GOT3 (cell line): ENCODE data around the gene PGD.
"Not testable (repeated sequence)": the region's sequence is repeated elsewhere in the genome, so short reads cannot be mapped to it uniquely, and the experiment has no call there.

Source experiments
- DNase-seq: peaks from one replicate; lab custom pipeline; 2025; ENCODE audit warnings: mixed read lengths; lab: John Stamatoyannopoulos, UW

The PGD gene

DNA sequence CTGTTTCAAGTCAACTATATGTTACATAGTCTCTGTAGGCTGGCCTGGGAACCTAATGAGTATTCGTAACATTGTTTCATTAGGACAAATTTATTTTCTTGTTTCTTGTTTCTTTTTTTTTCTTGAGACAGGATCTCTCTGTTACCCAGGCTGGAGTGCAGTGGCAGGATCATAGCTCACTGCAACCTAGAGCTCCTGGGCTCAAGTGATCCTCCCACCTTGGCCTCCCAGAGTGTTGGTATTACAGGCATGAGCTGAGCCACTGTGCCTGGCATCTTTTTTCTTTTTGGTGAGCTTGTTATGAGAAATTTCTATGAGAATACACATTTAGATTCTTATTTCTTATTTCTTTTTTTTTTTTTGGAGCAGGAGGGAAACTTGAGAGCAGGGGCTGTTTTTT, 38.2 kb downstream of the PGD start:
- DNase-seq = no peak

DNA sequence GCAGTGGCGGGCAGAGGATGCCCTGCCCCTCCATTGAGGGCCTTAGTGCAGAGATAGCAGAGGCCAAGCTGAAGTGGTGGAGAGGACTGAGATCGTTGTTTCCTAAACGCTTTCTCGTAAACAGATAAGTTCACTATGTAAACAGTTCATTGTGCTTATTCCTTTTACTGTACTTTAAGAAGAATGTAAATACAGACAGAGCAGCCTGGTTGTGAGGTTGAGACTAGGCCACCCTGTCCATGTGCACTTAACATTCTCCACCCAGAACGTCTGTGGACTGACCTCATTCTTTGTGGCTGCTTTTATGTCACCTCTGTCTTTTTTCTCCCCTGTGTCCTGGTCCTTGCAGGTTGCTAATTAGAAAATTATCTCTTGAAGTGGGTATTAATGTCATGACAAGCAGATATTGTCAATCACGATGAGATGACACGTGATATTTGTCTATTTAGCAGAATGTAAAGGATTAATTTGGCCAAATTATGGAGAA, 39.9 kb downstream of the PGD start:
- no peak for DNase-seq

DNA sequence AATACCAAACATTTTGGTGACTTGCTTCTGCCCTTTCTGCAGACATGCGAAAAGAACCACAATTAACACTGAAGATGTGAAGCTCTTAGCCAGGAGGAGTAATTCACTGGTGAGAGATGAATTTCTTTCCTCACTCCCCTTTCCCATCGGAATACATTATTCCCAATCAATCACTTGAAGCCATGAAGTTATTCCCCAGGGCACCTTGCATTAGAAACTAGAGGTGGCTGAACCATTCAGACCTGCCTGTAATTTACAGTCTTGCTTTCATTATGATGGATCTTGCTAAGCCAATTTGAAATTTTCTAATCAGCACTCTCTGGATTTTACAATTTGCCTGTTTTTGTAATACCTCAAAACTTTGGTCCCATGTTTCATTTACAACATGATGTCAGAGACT, 41.4 kb downstream of the PGD start:
- no peak for DNase-seq

DNA sequence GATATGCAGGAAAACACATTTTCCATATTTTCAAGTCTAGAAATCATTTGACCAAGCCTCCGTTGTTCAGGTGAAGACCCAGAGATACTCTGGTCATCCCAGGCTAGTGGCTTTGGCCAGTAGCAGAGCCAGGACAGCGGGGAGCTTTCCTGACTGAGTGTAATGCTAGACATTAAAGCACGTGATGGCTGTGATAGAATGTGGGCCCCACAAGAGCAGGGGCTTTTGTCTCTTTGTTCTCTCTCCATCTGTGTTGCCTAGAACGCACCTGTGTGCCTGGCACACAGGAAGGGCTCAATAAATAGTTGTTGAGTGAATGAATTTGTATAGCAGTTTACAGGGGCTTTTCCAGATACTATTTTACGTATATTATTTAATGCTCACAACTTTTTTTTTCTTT, 41.9 kb downstream of the PGD start:
- DNase-seq = no peak

DNA sequence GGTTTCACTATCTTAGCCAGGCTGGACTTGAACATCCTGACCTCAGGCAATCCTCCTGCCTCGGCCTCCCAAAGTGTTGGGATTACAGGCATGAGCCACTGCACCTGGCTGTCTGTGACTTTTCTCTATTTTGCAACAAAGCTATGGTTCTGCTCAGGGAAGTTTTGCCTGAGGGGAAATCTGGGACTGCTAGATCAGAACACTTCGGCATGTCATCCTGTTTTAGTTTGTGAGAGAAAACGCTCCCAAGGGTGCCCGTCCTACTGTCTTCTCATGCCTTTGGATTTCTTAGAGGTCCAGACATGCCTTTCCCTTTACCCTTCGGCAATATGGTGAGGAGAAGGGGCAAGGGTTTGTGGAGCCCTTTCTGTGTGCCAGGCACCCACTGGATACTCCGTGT, 45.4 kb downstream of the PGD start:
- no peak for DNase-seq

DNA sequence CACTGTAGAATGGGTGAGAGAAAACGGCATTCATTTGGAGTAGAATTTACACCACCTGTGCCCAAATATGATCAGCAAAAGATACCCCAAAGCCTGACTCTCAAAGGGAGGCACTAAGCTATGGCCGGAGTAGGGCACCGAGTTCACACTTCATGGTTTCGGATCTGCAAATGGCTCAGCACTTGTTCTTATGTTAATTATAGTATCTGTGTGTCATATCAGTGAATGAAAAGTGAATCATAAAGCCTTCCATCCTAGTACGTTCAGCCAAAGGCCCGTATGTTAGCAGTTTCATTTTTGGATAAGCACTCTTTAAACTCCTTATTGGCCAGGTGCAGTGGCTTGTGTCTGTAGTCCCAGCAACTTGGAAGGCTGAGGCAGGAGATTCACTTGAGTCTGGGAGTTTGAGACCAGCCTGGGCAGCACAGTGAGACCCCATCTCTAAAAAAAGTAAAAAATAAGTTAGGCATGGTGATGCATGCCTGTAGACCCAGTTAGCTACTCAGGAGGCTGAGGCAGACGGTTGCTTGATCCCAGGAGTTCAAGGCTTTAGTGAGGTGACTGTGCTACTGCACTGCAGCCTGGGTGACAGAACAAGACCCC, 46.0 kb downstream of the PGD start:
- DNase-seq = no peak

DNA sequence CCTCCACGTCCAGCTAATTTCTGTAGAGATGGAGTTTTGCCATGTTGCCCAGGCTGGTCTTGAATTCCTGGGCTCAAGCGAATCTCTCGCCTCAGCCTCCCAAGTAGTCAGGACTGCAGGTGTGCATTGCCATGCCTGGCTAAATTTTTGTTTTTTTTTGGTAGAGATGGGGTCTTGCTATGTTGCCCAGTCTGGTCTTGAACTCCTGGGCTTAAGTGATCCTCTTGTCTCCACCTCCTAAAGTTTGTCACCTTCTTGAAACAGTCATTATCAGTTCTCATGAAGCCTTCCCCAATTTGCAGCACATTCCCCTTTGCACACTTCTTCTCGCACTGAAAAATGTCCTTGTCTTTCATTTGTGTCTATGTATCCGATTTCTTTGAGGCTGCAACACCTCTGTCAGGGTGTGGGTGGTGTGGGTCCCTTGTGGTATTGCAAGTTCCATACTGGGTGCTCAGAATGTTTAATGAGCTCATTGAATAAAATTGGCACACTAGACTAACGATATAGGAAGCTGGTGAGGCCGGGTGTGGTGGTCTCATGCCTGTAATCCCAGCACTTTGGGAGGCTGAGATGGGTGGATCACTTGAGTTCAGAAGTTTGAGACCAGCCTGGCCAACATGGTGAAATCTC, 48.0 kb downstream of the PGD start:
- no peak for DNase-seq

DNA sequence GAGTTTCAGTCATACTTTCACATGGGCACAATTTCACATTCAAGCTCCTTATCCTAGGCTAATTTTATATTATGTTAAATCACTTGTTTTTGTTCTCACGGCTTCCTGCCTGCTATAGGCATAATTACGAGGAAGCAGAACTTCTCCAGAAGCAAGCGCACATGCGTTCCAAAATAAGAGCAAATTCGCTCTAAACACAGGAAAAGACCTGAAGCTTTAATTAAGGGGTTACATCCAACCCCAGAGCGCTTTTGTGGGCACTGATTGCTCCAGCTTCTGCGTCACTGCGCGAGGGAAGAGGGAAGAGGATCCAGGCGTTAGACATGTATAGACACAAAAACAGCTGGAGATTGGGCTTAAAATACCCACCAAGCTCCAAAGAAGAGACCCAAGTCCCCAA, 50.9 kb downstream of the PGD start, which contains the start of gene CORT:
Gene CORT, plus strand, starts transcription at position 281 of the 400 bp plus-strand sequence. CDS start 193 bp downstream, outside the sequence.
- no peak for DNase-seq

DNA sequence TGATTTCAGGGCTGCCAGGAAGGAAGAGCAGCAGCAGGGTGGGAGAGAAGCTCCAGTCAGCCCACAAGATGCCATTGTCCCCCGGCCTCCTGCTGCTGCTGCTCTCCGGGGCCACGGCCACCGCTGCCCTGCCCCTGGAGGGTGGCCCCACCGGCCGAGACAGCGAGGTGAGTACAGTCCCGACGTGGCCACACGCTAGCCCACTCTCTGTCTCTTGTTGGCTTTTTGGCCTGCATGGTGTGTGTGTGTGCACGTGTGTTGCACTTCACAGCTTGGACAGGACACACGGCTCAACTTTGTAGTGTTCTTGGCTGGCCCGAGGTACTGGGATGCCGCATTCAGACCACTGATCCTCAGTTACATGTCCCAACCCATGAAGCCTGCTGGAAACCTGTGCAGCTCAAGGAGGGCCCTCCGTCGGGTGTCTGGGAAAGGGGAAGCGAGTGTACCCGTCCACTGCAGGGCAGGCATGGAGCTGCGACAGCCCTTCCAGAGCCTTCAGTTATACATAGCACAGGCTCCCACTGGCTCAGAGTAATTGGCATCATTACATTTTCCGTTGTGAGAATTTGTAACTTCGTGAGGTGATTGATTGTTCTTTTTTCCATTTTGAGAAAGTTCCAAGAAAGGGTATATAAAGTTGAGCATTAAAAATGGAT, 51.4 kb downstream of the PGD start:
- DNase-seq = no peak

DNA sequence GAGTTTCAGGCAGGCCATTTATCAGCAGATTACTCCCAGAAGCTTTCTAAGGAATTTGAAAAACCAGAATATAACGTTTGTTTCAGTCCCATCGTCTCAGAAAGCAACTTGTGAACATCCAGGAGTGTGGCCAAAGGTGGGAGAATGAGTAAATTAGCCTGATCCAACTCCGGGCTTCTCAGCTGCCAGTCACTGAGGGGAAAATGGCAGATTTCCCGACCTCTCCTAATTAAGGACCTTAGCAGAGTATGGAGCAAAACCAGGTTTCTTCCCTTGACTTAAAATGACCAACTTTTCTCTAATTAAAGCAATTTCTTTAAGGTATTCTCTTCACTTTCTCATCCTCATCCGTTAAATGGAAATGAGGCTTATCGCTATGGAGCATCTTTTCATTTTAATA, 52.0 kb downstream of the PGD start:
- no peak for DNase-seq

DNA sequence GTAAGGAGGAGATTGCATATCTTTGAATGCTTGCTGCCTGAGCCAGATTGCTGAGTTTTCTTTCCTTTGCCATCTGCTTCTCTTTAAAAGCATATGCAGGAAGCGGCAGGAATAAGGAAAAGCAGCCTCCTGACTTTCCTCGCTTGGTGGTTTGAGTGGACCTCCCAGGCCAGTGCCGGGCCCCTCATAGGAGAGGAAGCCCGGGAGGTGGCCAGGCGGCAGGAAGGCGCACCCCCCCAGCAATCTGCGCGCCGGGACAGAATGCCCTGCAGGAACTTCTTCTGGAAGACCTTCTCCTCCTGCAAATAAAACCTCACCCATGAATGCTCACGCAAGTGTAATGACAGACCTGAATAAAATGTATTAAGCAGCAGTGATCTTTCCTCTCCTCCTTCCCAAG, 52.4 kb downstream of the PGD start:
- DNase-seq = no peak

DNA sequence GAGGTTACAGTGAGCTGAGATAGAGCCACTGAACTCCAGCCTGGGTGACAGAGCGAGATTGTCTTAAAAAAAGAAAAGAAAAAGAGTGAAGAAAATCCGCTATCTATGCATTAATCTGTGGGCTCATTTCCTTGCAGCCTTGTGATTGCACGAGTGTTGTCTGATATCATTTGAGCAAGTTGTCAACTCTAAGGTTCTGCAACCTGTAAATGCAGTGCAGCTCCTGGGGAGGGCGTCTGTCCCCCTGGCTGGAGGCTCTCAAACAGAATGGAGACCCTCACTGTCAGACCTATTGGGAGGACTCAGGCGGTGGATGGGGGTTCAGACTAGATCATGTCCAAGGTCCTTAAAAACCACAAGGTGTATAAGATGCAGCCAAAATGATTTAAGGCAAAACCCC, 57.2 kb downstream of the PGD start:
- DNase-seq = no peak

DNA sequence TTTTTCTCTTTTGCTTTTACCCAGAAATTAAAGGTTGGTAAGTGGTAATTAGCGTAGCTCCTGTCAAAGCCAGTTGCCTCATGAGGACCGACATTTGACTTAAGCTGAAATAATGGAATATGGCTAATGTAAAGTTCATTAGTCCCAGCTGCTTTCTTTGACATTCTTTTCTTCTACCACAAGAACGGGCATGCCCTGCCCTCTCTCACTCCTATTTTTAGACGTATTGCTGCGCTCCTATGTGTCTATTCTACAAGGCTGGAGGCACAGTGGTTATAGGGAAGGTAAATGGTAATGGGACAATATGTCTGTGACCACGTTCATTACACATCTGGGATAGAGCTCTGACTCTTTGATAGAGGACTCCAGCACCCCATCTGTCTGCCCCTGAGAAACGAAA, 57.8 kb downstream of the PGD start:
- no peak for DNase-seq

DNA sequence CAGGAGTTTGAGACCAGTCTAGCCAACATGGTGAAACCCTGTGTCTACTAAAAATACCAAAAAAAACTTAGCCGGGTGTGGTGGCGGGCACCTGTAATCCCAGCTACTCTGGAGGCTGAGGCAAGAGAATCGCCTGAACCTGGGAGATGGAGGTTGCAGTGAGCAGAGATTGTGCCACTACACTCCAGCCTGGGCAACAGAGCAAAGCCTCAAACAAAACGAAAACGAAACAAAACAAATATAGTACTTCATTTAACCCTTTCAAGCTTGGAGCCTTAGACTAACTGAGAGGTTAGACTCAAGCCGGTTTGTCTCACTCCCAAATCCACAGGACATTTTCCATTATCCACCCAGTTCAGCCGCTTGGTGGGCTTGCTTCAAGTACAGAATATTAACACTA, 58.6 kb downstream of the PGD start:
- not testable (repeated sequence) for DNase-seq

DNA sequence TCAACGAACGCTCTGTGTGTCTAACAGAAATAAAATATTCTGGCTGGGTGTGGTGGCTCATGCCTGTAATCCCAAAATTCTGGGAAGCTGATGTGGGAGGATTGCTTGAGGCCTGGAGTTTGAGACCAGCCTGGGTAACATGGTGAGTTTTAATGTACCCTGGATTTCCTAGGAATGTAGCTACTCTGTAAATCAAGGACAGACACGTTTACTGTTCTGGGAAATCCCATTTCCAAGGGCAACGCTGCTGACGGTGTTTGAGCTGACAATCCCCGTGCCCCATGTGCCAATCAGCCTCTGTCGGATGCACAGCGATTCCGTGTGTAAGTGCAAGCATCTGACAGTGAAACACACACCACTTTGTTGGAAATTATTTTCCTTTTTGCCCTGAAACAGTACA, 59.0 kb downstream of the PGD start:
- DNase-seq = no peak

DNA sequence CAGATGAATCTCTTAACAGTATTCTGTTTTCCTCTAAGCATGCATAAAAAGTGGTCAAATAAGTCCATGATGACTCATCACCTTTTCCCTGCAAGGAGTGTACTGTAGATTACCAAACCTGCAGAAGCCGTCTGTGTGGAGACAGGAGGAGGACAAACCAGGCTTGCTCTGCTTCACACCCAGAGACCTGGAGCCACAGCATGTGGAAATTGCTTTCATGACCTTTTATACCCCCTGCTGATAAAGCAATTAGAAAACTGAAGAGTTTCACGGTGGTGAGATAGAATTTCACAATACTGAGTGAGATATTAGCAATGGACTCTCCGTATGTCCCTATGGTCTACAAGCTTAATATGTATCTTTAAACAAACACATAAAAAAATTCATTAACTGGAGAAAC, 60.3 kb downstream of the PGD start:
- no peak for DNase-seq

DNA sequence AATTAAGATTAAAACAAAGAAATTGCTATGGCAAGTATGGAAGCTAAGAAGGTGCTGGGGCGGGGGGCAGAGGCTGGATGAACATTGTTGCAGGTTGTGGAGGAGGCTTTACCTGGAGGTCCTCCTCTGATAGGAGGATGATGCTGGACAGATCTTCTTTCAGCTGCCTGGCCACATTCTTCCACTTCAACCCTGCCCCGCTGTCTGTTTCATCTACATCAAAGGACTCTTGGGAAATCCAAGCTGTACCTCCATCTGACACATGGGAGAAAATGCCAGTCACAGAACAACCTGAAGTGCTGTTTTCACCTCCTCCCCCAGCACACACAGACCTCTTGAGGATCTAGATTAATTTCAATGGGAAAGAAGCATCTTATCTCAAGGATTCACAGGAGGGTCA, 68.2 kb downstream of the PGD start:
- DNase-seq = no peak

DNA sequence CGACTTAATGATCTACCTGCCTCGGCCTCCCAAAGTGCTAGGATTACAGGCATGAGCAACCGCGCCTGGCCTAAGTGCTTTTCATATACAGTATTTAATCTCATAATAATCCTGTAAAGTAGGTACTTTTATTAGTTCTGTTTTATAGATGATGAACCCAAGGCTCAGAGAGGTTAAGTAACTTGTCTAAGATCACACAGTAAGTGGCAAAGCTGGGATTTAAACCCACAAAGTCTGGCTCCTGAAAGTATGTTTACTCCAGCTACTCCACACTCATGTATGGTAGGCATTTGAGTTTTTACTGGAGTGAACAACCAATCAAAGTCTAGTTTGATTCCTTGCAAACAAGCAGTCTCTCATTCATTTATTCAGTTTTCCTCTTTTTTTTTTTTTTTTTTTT, 71.2 kb downstream of the PGD start:
- DNase-seq = no peak
